GF-D8 (cell line): ENCODE measurements around the gene CALU.

Source experiments
- DNase-seq: peaks from one replicate; lab custom pipeline; 2025; lab: John Stamatoyannopoulos, UW

The CALU gene

GRCh38 chr7:128725531-128725930, 13.6 kb upstream of the CALU start:
- no peak for DNase-seq

- DNase-seq: no peak
Measured at GRCh38 chr7:128726059-128726736, 13.0 kb upstream of the CALU start.

DNA sequence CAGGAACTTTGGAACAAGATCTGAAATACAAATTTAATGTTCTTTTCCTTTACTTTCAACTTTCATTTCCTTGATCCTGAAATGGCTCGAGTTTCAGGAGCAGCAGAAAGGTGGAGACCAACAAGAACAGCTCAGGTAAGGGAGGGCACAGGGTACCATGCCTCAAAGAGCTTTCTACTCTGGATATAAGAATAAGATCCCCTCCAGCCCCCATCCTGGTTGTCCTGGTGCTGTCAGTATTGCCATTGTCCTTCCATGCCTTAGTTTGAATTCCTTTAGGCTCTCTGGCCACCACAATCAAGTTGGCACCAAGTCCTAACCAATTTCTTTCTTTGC, 12.5 kb upstream of the CALU start:
- DNase-seq: no peak

DNA sequence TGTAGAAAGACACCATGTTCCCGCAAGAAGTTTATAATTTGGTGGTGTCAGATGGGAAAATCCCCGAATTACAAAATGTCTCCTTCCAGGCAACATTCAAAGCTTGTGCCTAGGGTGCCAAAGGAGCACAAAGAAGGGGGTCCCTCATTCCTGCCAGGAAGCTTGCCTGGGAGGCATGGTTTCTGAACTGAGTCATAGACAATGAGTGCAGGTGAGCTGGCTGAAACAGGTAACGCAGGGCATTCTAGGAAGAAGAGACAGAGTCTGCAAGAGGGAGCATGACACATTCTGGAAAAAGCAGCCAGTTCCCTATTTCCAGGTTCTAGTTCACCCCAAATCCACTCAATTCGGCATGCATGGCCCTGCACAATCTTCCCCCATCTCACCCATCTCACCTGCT, 11.9 kb upstream of the CALU start:
- DNase-seq: no peak

GRCh38 chr7:128728598-128728997, 10.6 kb upstream of the CALU start:
- DNase-seq: no peak

DNA sequence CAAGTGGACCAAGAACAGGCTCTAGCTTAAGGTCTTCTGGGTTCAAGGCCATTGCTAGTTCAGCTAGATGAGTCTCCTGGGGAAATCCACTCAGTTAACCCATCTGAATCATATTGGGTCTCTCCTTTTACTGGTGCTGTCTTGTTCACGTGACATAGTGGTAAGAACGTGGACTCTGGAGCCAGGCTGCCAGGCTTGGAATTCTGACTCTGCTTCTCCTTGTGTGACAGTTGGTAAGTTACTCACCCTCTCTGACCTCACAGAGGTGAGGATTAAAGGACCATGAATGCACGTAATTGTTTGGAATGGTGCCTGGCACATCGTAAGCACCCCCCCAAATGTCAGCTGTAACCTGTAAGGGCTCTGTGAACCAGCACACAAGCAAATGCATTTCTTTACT, 9.7 kb upstream of the CALU start:
- DNase-seq: no peak

GRCh38 chr7:128731184-128731583, 8.0 kb upstream of the CALU start:
- no peak for DNase-seq

- no peak for DNase-seq
Measured at GRCh38 chr7:128732521-128733277, 6.5 kb upstream of the CALU start.

DNA sequence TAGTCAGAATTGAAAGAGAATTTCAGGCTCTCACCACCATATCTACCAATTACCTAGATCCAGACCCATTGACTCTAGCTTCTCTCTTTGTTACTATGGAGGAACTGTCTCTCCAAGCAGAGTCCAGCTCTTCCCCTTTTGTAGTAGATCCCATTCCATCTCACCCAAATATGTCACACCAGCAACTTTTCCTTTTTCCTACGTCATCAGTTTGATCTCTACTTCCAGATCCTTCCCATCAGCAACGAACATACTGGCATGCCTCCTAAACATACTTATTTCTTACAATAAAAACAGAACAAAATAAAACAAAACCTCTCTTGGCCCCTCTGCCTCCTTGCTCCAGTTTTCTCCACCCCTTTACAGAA, 5.9 kb upstream of the CALU start:
- DNase-seq: no peak

DNA sequence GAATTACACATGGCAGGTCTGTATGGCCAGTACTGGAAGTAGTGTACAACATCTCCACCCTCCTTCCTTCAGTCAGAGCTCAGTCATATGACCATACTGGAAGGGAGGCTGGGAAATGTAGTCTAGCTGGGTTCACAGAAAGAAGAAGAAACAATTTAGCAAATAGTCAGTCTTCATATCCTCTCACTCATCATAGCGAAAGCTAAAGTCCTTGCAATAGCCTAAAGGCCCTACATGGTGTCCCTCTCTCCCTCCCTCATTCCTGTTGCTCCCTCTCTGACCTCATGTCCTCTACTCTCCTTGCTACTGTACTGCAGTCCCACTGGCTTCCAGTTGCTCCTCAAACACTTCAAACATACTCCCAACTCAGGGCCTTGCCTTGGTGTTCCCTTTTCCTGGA, 4.3 kb upstream of the CALU start:
- peak; percentile 4 for DNase-seq

- DNase-seq: peak; percentile 66
Measured at GRCh38 chr7:128735436-128735835, 3.7 kb upstream of the CALU start.

DNA sequence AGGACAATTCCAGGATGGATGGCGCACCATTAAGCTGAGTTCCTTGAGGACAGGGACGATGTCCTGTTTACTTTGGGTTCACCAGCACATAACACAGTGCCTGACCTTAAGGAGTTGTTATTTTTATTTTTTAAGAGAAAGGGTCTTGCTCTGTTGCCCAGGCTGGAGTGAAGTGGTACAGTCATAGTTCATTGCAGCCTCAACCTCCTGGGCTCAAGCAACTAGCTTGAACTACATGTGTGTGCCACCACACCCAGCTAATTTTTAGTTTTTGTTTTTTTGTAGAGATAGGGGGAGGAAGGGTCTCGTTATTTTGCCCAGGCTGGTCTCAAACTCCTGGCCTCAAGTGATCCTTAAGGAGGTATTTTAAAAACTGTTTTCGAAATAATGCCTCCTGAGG, 1.7 kb upstream of the CALU start:
- no peak for DNase-seq

DNA sequence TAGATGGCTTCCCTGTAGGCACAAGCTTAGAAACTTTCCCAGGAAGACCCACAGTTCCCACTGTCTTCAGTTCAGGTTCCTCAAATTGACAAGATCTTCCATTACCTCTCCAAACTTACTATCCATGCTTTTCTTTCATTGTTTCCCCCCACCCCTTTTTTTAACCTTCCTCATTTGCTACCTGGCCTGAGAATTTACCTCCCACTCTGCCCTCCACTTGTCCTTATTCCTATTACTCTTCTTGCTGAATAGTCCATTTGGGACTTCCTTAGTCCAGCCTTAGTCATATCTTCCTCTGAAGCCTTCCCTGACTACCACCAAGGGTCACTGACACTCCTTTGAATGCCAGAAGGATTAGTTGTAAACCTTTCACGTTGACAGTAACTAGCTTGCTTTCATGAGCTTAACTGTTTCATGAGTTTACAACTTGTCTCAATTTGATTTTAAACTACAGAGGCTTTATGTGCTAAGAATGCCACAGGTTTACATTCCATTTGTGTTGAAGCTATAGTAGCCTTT, 1.2 kb upstream of the CALU start:
- DNase-seq: no peak

- DNase-seq: peak; percentile 7
Measured at GRCh38 chr7:128738570-128739047, 550 bp upstream of the CALU start.

DNA sequence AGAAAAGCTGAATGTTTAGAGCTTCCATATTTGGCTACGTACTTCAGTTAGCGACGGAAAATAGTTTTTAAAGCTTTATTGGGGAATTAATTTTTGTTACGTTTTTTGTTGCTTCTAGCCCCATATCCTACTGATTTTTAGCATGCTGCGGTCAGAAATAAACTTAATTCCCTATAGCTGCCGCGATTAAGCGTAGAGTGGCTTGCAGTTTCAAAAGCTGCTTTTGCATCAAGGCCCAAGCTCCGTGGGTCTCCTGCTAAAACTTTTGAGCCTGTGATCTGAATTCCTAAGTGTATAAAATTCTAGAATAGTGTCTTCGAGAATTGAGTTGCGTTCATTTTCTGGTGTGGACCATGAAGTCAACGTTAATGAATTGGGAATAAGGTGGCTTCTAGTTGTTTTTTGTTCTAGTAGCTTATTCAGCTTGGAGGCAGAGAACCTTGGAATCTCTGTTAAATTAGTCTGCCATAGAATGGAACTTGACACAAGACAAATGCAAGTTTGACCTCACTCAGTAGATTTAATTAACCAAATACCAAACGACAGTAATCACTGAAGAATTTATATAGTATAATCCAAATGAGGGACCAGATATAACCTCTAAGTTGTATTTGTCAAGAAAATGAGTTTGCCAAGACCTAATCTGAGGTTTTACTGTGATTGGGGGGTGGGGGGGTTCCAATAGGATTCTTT, 977 bp downstream of the CALU start:
- DNase-seq: no peak

DNA sequence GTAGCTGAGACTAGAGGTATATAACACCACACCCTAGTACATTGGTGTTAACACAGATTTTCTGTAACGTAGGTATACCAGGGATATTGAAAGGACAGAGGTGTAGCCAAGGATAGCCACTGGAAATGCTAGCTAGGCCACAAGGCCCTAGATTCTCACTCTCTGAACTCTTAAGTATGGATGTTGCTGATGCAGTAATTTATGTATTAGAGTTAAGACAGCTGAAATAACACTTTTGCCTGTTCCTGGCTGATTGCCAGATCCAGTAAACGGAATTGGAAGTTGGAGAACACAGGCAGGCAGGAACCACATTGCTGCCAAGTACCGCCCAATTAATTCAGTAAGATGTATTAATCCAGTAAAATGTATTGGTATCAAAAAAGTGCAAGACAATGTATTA, 1.8 kb downstream of the CALU start:
- DNase-seq: no peak

DNA sequence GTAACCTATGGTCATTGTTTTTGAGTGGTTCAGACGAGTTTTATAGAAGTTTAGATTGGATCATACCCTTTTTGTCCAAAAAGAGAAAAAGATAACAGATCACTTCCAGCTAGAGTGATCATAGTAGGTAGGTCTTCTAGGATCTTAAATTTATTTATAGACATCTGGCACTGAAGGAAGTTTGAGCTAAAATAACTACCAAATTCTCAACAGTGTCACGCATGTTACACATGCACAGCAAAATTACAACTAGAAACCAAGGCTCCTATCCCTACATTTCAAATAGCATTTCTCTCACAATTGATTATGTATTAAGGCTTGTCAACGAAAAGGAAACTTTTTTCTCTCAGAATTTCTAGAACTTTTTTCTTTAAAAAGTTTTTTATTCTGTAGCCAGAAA, 2.3 kb downstream of the CALU start:
- no peak for DNase-seq

DNA sequence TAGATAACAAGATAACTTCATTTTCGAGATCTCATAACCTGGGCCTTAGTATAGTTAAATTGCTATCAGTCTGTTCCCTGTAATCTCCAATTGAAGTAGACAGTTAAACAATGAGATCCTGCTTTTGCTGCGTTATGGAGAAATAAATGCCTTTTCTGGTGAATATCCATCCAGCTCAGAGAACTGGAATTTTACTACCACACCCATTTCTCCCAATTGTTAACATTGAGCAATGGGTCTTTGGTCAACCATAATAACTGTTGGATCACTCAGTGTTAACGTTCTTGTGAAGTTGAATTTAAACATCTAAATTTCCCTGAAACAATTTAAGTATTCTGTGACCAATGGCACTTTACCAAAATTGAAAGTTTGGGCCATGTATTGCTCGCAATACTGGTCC, 3.0 kb downstream of the CALU start:
- no peak for DNase-seq

- DNase-seq: no peak
Measured at GRCh38 chr7:128743112-128743772, 4.1 kb downstream of the CALU start.

- no peak for DNase-seq
Measured at GRCh38 chr7:128744366-128744905, 5.3 kb downstream of the CALU start.

- no peak for DNase-seq
Measured at GRCh38 chr7:128745706-128746105, 6.5 kb downstream of the CALU start.
